HG03280 (cell line): Measurements from ENCODE around the gene LAS1L.
"Not testable (repeated sequence)": the region's sequence is repeated elsewhere in the genome, so short reads cannot be mapped to it uniquely, and the experiment has no call there.

ENCODE experiments used
- ATAC-seq: cut with Tn5 transposase; IDR thresholded peaks from one replicate; pipeline ENCODE4 v1.9.1; 2021; ENCODE audit warnings: mild to moderate bottlenecking, moderate library complexity; ENCODE audit not compliant: unreplicated experiment

Gene LAS1L

GRCh38 chrX:65534450-65535292 is at the start of gene LAS1L:
LAS1L (minus strand) TSS chrX:65534787; CDS start chrX:65534715, 72 bp downstream.
- ATAC-seq = peak; percentile 100

GRCh38 chrX:65582450-65583082 is 48.0 kb upstream of the LAS1L start:
- no peak for ATAC-seq

DNA sequence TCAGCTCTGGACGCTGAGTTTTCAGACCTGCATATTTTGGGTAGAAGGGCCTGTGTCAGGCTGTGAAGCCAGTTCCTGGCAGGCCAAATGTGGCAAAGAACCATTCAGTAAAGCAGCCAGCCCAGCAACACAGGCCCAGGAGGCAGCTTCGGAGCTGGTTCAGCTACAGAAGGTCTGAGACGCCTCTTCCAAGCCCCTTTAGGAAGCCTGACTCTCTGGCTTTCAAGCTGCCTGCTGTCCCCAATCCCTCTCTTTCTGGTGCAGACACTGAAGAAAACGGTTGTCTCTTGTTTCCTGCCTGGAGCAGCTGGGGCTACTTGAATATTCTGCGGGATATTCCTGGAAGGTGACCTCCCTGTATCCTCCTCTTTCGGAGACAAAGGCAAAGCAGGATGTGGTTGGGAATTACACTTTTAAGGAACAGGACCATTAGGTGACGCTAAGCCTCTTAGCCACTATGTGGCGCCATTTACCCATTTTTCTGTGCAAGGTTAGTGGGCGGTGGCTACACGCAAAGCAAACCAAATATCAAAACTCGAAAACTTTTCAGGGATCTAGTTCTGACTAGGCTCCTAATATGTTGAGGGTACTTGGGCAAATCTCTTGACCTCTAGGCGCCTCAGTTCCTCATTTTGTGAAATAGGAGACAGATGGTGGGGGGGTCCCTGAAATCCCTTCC is 47.2 kb upstream of the LAS1L start:
- peak; percentile 79 for ATAC-seq

GRCh38 chrX:65578346-65578745 is 43.8 kb upstream of the LAS1L start:
- no peak for ATAC-seq

DNA sequence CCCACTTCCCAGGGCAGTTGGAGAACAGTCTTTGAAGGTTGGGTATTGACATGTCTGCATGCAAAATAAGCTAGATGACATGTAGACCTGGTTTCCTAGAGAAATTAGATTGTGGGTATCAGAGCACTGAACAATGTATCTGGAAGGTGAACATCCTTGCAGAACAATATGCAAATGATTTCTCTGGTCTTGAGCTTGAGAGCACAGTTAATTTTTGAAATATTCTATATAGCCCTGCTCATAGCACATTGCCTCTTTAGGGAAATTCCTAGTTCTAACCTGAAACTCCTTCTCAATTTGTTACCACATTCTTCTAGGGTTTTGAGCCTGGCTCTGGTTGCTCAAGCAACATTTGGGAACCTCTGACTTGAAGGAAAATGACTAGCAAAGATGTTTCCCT is 41.6 kb upstream of the LAS1L start:
- ATAC-seq = no peak

GRCh38 chrX:65575022-65575421 is 40.4 kb upstream of the LAS1L start:
- ATAC-seq = no peak

DNA sequence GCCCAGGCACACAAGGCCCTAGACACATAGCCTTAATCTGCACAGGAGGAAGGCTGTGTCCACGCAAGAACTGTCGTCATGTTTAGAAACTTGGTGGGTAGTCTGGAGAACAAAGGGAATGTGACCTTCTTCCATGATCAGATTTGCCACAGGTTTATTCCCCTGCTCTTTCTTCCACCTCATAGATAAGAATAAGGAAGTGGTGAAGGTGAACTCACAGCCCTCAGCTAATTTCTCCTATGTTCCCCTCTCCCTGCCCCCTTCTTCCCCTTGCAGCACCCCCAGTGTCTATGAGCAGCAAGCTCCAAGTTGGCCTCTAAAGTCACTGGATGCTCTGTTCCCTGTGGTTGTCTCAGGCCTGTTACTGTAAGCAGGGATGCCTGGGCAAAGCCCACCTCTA is 39.8 kb upstream of the LAS1L start:
- no peak for ATAC-seq

- ATAC-seq = no peak
These were observed 38.4 kb upstream of the LAS1L start for GRCh38 chrX:65572971-65573370.

- ATAC-seq = not testable (repeated sequence)
These were observed 28.3 kb upstream of the LAS1L start for GRCh38 chrX:65562850-65563249.

DNA sequence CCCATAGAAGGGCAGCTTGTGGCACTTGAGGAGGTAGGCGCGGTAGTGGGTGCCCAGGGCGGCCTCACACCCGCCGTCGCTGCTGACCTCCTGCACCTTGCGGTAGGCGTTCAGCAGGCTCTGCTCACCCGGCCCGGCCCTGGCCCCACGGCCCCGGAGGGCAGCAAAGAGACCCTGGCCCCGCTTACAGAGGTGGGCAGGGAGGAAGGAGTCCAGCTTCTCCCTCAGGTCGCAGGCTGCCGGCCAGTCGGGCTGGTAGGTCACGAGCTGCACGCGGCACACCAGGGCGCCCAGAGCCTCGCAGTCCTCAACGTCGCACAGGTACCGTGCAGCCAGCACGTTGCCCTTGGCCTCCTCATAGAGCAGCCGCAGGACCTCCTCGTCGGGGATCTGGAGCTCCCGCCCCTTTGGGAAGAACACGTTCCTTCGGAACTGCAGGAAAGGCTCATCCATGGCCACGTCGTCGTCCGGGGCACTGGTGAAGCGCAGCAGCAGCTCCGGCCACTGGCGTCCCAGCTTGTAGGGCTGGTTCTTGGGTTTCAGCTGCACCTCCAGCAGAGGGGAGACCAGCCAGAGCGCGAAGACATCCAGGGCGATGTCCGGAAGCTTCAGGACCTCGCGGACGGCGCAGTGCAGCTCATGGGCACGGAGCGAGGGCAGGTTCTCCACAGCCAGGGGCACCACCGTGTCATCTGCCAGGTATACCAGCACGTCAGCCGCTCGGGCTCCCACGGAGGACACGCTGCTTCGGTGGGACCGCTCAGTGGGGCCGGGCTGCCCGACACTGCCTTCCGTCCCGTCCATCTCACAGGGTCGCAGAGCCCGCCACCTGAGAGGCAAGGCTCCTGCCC is 17.1 kb upstream of the LAS1L start:
- no peak for ATAC-seq

DNA sequence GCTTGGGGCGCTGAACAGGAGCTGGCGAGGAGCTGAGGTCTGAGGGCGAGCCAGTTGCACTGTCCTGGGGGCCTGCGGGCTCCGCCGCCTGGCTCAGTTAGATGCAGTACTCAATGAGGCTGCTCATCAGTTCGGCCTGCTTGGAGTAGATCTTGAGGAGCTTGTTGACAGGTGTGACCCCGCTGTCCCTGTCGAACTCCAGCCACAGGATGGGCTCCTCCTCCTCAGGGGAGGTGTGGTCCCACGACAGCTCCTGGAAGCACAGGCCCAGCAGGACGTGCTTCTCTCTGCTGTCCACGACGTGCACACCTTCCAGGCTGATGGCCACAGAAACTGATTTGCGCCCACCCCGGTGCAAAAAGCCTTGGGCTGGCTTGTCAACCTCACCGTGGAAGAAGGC is 16.5 kb upstream of the LAS1L start:
- no peak for ATAC-seq

DNA sequence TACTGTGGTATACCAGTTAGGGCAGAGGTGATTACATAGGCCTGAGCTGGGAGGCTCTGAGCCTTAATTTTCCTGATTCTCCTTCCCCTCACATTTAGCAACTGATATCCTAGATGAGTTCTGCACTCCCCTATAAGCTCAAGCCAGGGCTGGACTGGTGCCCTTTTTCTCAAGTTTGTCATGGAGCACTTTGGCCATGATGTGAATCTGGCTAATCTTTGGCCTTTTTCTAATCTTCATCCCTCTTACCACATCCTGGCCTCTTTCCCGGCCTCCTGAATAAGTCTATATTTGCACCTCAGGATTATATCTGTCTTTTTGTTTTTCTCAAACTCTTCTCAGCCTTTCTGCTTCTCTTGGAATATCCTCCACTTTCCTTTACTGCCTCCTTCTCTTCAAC is 10.9 kb upstream of the LAS1L start:
- no peak for ATAC-seq

GRCh38 chrX:65537229-65537628 is 2.6 kb upstream of the LAS1L start:
- no peak for ATAC-seq

DNA sequence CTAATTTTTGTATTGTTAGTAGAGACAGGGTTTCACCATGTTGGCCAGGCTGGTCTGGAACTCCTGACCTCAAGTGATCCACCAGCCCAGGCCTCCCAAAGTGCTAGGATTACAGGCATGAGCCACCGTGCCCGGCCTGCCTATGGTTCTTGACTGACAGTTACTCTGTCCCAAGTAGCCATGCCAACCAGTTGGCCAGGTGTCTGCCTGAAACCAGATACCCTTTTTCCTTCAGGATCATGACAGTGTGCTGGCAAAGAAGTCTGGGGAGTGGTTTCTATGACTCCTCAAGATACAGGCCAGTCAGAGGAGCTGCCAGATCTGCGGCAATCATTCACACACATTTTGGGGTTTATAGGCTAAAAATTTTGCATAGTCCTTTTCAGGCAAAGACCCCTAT is 1.7 kb upstream of the LAS1L start:
- no peak for ATAC-seq

- no peak for ATAC-seq
These were observed 2.6 kb downstream of the LAS1L start for GRCh38 chrX:65532016-65532415.

DNA sequence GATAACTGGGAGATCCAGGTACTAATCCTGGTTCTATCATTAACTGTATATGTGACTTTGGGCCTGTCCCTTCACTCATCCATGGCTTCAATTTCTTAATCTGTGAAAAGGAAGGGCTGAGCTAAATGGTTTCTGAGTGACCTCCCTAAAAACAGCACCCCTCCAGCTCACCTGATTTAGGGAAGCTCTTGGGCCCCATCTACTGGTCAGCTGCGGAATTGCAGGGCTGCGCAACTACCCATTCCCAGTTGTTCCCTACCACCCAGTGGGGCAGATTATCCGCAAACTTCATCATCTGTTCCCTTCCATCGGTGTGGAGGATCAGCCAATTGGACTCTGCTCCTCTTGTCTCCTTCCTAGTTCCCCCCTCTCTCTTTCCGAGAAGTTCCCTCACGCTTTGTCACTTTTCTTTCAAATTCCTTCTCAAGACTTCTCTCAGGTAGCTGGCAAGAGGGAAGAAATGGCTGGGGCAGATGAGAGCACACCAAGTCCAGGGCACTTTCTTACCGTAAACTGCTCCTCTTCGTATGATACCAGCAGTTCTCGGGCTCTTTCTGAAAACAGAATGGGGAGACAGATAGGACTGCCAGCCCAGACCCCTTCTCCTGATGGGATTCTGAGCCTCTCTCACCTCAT is 5.8 kb downstream of the LAS1L start:
- no peak for ATAC-seq

DNA sequence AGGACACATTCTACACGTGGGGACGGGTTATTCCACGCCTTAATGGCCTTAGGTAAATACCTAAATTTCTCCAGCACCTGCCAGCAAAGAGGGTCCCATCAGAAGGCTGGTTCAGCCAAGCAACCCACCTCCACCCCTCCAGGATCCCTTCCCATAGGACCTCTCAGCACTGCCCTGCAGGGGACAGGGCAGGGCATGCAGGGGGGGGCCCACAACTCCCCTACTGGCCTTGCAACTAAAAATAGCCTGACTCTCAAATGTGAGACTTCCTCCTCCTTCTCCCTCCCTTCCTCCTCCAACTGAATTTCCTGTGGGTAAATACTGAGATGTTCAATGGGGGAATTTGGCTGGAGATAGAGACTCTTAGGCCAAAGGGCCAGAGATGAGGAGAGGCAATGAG is 6.3 kb downstream of the LAS1L start:
- no peak for ATAC-seq

- ATAC-seq = no peak
These were observed 10.4 kb downstream of the LAS1L start for GRCh38 chrX:65524139-65524538.

GRCh38 chrX:65522739-65523372 is 11.7 kb downstream of the LAS1L start:
- ATAC-seq = no peak

GRCh38 chrX:65519530-65519929 is 15.1 kb downstream of the LAS1L start:
- ATAC-seq = not testable (repeated sequence)
